Endodermal cell (in vitro differentiated cells): ENCODE measurements around the gene TPRA1. TPM values are rescaled to one million over a fixed set of nuclear protein-coding genes. Genes with fewer than 3 reads are reported as not detected.

Source experiments
- DNase-seq: peaks from one replicate; pipeline ENCODE4 v3.0.0-alpha.2; 2017
- H3K27ac ChIP-seq: 2 replicates; pipeline ENCODE4 v1.5.1; 2013; ENCODE audit warnings: mild to moderate bottlenecking, low read depth, low read length, moderate library complexity
- H3K27me3 ChIP-seq: 2 replicates; pipeline ENCODE4 v1.6.1; 2013; ENCODE audit warnings: mild to moderate bottlenecking, low read length, moderate library complexity; ENCODE audit not compliant: insufficient read depth, control insufficient read depth, poor library complexity, severe bottlenecking
- H3K36me3 ChIP-seq: 2 replicates; pipeline ENCODE4 v1.7.0; 2013; ENCODE audit warnings: mild to moderate bottlenecking, low read length, moderate library complexity; ENCODE audit not compliant: control insufficient read depth, insufficient read depth
- H3K4me1 ChIP-seq: one replicate; pipeline ENCODE4 v1.7.0; 2013; ENCODE audit warnings: low read length; ENCODE audit not compliant: control insufficient read depth, insufficient read depth
- H3K4me3 ChIP-seq: 2 replicates; pipeline ENCODE4 v1.5.1; 2013; ENCODE audit warnings: mild to moderate bottlenecking, low read length, moderate library complexity
- H3K9ac ChIP-seq: 2 replicates; pipeline ENCODE4 v1.6.1; 2013; ENCODE audit warnings: mild to moderate bottlenecking, low read length, moderate library complexity; ENCODE audit not compliant: poor library complexity, severe bottlenecking; ENCODE audit errors: extremely low read depth
- H3K9me3 ChIP-seq: 2 replicates; pipeline ENCODE4 v1.6.1; 2013; ENCODE audit warnings: mild to moderate bottlenecking, low read length, moderate library complexity; ENCODE audit not compliant: control insufficient read depth
- H3K27ac Mint-ChIP-seq: 2 replicates; pipeline ENCODE4 v1.8.0; 2020; ENCODE audit warnings: mixed read lengths
- H3K27me3 Mint-ChIP-seq: 2 replicates; pipeline ENCODE4 v1.8.0; 2021; ENCODE audit warnings: mild to moderate bottlenecking, mixed read lengths; ENCODE audit not compliant: insufficient read depth
- H3K36me3 Mint-ChIP-seq: 2 replicates; pipeline ENCODE4 v1.8.0; 2020; ENCODE audit warnings: low read depth, mixed read lengths
- H3K4me1 Mint-ChIP-seq: 2 replicates; pipeline ENCODE4 v1.8.0; 2020; ENCODE audit warnings: mixed read lengths
- H3K4me3 Mint-ChIP-seq: 2 replicates; pipeline ENCODE4 v1.8.0; 2020; ENCODE audit warnings: mild to moderate bottlenecking, moderate library complexity, mixed read lengths
- H3K9me3 Mint-ChIP-seq: 2 replicates; pipeline ENCODE4 v1.8.0; 2020; ENCODE audit warnings: mild to moderate bottlenecking, mixed read lengths
- WGBS, 2 experiments: methylation state at CpG; one replicate each; pipeline versions ENCODE4 v1.1.5 to v1.1.7; 2013; ENCODE audit warnings: missing lambda C conversion rate in 2 of 2, mixed read lengths in 1 of 2; ENCODE audit not compliant: insufficient coverage in 1 of 2, insufficient read length in 1 of 2; 5-methylcytosine and 5-hydroxymethylcytosine counted together
- total RNA-seq, 2 donors: library from RNA; stranded (reverse); fragmentation: NEBNext Ultra II Directional in 1 of 2; extraction: Animal tissue kit (Norgen Biotek cat#: 25700) in 1 of 2; gene quantifications; 2 replicates in 1 of 2; 3 replicates in 1 of 2; pipeline ENCODE4 v1.2.1, GENCODE V29; 2021
- TF ChIP-seq, protein P1 (sequence below): fragments of 200-600 bp; sonication (generic); conservative IDR thresholded peaks from 2 replicates; pipeline ENCODE4 v1.5.0; 2021; ENCODE audit warnings: antibody characterized with exemption, mild to moderate bottlenecking

The TPRA1 gene
- total RNA-seq, 2 donors from 2014 or later, result 22.9 TPM

GRCh38 chr3:127539366-127540060 lies 51.0 kb downstream of the TPRA1 start:
- no peaks in the 10 kb centered on the region for H3K27me3 ChIP-seq
- no peak overlapping the region for H3K4me3 Mint-ChIP-seq
- H3K36me3 ChIP-seq, result no peaks in the 10 kb centered on the region
- H3K4me1 Mint-ChIP-seq, result peaks cover 23% of the 10 kb centered on the region
- no peaks in the 10 kb centered on the region for H3K9me3 ChIP-seq
- H3K36me3 Mint-ChIP-seq, result no peaks in the 10 kb centered on the region
- peaks cover 5% of the 10 kb centered on the region for H3K4me1 ChIP-seq
- H3K27ac ChIP-seq, result no peak overlapping the region
- no peak for DNase-seq
- WGBS, 2 experiments, result 91 to 92% methylated on average over 16 to 17 of the region's 17 CpGs
- peaks cover 5% of the 10 kb centered on the region for H3K27me3 Mint-ChIP-seq
- no peak overlapping the region for H3K4me3 ChIP-seq
- no peak overlapping the region for H3K27ac Mint-ChIP-seq
- H3K9me3 Mint-ChIP-seq, result no peaks in the 10 kb centered on the region
- H3K9ac ChIP-seq, result no peak overlapping the region
- TF ChIP-seq, protein P1, sequence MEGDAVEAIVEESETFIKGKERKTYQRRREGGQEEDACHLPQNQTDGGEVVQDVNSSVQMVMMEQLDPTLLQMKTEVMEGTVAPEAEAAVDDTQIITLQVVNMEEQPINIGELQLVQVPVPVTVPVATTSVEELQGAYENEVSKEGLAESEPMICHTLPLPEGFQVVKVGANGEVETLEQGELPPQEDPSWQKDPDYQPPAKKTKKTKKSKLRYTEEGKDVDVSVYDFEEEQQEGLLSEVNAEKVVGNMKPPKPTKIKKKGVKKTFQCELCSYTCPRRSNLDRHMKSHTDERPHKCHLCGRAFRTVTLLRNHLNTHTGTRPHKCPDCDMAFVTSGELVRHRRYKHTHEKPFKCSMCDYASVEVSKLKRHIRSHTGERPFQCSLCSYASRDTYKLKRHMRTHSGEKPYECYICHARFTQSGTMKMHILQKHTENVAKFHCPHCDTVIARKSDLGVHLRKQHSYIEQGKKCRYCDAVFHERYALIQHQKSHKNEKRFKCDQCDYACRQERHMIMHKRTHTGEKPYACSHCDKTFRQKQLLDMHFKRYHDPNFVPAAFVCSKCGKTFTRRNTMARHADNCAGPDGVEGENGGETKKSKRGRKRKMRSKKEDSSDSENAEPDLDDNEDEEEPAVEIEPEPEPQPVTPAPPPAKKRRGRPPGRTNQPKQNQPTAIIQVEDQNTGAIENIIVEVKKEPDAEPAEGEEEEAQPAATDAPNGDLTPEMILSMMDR, result no peak

DNA sequence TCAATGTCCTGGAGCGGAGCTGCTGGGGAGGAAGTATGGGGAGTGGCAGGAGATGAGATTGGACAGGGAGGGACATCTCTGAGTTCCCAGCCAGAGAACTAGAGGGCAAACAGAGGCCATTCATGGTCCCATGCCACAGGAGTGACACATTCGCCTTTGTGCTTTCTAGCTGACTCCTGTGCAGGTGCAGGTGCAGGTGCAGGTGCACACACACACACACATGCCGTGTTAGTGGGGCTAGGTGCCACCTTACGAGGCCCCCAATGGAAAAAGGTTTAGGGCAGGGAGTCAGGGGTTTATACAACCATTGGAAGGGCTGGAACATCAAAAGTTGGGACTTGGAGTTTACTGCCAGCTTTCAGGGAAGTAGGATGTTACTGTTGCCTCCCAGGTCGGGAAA lies 52.0 kb downstream of the TPRA1 start:
- H3K36me3 ChIP-seq, result no peaks in the 10 kb centered on the region
- H3K9ac ChIP-seq, result no peak overlapping the region
- Mint-ChIP-seq H3K4me3 (no peak overlapping the region), H3K9me3 (no peaks in the 10 kb centered on the region), H3K27ac (no peak overlapping the region), H3K27me3 (peaks cover 5% of the 10 kb centered on the region), H3K36me3 (no peaks in the 10 kb centered on the region), H3K4me1 (peaks cover 23% of the 10 kb centered on the region)
- H3K4me3 ChIP-seq, result no peak overlapping the region
- TF ChIP-seq, protein P1, result no peak
- 93 to 94% methylated on average over 3 to 5 of the region's 5 CpGs for WGBS, 2 experiments
- DNase-seq, result no peak
- no peak overlapping the region for H3K27ac ChIP-seq
- H3K9me3 ChIP-seq, result no peaks in the 10 kb centered on the region
- H3K27me3 ChIP-seq, result no peaks in the 10 kb centered on the region
- H3K4me1 ChIP-seq, result peaks cover 5% of the 10 kb centered on the region

GRCh38 chr3:127536830-127537812 lies 53.4 kb downstream of the TPRA1 start:
- Mint-ChIP-seq H3K4me3 (no peak overlapping the region), H3K36me3 (no peaks in the 10 kb centered on the region), H3K27ac (peak overlapping the region; percentile 2), H3K27me3 (peaks cover 1% of the 10 kb centered on the region), H3K4me1 (peaks cover 23% of the 10 kb centered on the region), H3K9me3 (no peaks in the 10 kb centered on the region)
- Histone ChIP-seq H3K27me3 (no peaks in the 10 kb centered on the region), H3K9me3 (no peaks in the 10 kb centered on the region), H3K36me3 (no peaks in the 10 kb centered on the region), H3K4me3 (no peak overlapping the region), H3K9ac (no peak overlapping the region), H3K27ac (peak overlapping the region; percentile 77), H3K4me1 (peaks cover 5% of the 10 kb centered on the region)
- 87 to 100% methylated on average over 9 to 22 of the region's 22 CpGs for WGBS, 2 experiments
- TF ChIP-seq, protein P1, result no peak
- peak; percentile 73 for DNase-seq
